Umbilical cord (tissue), 2 donors: ENCODE data around the gene HOXA9. TPM values are rescaled to one million over a fixed set of nuclear protein-coding genes. Genes with fewer than 3 reads are reported as not detected.

Experiments used
- DNase-seq: peaks from one replicate; pipeline ENCODE4 v3.0.0-alpha.2; 2015; ENCODE audit warnings: low spot score
- total RNA-seq: library from RNA; depleted of rRNA; stranded (reverse); fragments of >200 nt; gene quantifications from one replicate; pipeline ENCODE4 v1.2.3, GENCODE V29; 2014; ENCODE audit warnings: low replicate concordance; ENCODE audit not compliant: insufficient read depth

HOXA9 gene
- total RNA-seq, 1 donor from 2014 or later, result 18.8 TPM

DNA sequence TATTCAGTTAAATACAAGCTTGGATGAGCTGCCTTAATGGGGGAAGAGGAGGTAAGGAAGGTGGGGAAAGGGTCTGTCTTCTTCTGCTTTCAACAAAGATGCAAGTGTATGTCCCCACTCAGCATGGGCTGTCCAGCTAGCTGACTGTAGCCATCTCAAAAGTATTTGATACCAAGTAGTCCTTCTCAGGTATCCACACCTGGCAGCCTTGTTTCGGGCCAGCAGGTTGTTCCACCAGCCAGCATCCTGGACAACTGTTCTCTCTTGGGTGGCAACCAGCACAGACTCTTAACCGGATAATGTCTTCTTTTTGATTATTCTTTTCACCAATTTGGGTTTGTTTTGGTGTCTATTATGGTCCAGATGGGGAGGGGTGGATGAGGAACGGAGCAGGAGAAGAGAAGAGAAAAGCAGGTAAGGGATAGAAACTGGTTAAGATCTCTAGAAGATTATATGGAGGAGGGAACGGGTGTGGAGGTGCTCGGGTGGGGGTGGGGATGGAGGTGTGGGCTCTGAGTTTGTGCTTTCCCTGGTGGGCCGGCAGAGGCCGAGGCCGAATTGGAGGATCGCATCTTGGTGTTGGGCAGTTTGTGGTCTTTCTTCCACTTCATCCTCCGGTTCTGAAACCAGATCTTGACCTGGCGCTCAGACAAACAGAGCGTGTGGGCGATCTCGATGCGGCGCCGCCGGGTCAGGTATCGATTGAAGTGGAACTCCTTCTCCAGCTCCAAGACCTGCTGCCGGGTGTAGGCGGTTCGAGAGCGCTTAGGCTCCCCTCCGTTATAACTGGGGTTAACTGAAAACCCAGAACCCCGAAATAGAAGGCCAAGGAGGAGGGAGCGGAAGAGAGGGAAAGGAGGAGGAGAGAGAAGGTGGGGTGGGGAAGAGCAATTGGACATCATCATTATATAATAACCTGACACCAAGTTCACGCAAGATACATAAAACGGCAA is 36.3 kb downstream of the HOXA9 start:
- DNase-seq, result no peak

DNA sequence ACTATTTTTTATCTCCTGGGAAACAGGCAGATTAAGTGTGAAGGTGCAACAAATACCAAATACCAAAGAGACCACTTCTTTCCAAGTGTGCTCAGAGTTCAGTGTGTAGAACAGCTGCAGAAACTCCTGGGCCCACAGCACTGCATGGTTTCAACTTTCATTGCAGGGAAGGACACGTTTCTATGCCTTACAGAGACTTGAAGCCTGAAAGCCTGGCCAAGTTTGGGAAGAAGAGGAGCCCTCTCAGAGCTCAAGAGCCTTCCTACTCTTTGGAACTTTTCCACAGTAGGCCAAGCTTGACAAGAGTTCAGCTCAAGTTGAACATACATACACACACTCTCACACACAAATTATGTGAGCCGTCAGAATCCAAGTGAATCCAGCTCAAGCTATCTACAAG is 37.3 kb downstream of the HOXA9 start:
- DNase-seq, result peak; percentile 66

DNA sequence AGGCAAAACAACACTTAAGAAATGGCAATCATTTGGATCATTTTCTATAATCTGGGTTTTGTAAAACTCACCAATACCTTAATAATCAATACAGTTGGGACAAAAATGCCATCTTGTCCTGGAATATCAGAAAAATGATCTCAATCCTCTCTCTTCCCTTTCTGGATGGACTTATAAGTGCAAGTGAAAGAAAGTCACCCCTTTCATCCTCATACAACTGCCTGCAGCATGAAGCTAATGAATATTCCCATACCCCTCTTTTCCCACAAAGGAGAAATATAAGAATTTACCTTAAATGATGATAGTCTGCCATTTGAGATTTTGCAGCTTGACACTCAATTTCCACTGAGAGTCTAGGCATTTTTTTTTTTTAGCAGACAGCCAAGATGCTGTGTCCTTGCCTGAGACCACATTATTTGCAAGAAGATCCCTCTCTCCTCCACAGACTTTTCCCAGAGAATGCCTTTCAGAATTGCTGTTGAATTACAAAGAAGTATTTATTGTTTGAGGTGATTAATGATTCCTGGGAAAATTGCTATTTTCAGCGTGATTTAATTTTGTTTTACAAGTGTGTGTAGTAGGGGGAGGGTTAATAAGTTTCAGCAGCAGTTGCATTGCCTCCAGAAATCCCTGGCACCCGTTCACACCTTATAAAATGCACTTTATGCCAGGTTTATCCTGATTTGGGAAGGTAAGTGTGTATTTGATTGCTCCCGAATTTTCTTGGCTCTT is 38.6 kb downstream of the HOXA9 start:
- DNase-seq, result no peak

DNA sequence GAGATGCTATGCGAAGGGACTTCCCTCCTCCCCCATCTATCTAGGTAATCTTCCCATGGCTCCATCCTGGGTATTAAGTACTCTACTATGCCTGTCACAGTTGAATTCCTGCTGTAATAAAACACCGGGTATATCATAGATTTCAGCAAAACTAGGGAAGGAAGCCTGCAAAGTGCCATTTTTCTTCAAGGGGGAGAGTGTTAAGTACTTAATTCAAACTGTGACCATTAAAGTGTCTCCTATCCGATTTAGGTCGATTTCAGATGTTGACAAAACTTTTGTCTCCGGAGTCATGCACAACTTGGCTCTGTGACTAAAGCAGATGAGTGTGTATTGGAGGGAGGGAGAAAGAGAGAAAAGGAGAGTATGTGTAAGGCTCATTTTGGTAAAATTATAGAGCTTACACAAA is 39.3 kb downstream of the HOXA9 start:
- DNase-seq, result no peak

DNA sequence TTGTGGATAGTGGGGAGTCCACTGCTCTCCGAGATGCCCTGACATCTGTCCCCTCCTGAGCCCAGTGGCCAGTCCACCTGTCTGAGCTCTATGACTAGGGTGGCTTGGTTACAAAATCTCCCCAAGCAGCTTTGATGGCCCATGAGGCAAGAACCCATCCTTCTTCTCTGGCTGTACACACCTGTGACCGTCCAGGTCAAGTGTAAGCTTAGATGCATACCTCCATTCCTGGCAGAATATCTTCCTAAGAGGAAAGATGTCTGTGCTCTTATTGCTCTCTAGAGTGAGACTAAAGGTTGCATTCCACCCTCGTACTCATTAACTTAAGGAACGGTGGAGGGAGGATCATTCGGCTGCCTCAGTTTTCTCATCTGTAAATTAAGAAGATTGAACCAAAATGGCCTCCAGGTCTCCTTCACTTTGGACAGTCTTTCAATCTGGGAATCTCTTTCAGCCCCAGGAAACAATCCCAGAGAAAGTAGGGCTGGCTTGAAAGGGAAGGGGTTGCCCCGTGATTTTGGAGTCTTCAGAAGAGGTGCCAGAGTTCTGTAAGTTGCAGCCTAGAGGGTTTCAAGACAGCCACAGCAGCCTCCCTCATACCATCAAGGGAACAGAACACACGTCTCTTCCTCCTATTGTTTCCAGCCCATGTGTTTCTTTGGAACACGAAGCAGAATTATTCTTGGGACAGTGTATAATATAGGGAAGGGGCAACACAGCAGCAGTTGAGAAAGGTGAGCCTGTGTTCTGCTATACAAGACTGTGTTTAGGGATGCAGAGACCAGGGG is 40.2 kb downstream of the HOXA9 start:
- no peak for DNase-seq

DNA sequence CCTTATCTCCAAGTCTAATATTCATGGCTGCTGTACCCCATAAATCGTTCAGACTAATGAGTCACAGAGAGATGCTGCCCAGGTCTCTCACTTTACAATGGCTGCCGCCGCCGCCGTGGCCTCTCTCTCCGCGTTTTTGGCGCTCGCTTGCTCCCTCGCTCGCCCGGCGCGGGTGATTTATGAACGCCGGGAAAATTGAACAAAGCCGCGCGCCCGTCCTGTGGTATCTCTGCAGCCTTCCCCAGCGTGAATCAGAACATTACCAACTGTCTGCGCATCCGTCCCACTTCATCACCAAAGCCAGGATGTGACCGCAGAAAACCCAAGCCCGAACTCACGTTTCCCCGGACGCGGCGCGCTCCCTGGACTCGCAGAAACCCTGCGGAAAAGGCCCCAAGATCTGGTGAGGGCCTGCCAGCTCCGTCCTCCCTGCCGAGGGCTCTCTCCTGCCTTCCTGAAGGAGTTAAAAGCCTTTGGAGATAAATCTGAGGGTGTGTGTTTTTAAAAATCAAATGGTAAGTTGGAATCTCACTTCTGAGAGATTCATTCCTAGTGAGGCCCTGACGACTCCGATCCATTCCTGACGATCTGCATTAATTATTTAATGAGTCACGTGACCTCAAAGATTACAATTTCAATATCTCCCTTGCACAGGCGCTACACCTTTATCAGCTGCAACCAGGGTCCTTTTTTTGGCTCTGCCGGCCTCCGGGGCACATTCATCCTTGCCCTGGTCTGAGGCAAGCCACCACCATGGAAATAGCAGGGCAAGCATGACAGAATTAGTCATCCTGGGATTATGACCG is 41.0 kb downstream of the HOXA9 start:
- DNase-seq, result peak; percentile 50

DNA sequence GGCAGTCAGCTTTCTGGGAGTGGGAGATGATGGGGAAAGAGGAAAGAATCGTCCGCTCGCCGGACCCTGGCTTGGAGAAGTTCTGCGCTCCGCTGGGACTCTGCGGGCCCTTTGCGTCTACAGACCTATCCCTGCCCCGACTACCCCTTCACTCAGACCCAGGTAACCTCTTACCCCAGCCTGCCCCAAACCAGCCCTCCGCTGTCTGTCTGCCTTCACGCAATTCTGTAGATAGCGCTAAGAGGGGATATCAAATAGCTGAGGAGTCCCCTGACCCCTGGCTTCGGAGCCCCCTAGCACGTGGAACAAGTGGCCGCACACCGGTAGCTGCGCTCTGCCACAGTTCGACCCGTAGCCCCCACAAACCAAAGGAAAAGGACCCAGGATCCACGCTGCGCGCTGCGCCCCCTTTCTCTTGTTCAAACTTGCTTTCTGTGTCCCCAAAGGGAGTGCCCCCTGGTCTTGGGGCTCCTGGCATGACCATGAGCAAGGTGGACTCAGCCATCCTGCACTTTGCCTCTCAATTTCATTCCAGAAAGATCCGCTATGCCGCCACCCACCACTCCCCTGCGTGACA is 41.8 kb downstream of the HOXA9 start:
- no peak for DNase-seq

DNA sequence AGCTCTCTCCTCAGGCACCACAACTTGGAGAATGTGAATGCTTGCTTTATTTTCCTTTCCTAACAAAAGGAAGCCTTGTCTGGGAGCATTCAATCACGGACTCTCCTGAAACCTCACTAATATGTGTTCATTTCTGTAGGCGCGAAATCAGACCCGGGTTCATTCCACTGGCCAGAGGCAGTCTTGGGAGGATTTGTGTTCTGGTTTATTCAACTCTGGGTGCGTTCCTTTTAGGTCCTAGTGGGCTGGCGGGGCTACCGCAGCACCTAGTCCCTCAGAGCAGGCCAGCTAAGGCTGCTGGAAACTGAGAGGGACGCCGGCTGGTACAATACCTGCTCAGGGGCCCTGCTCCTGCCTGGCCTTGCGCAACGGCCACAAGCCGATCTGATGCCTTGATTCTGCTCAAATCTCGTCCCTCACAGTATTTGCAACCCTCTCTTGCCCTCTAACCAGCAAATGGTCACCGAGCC is 42.3 kb downstream of the HOXA9 start:
- no peak for DNase-seq

DNA sequence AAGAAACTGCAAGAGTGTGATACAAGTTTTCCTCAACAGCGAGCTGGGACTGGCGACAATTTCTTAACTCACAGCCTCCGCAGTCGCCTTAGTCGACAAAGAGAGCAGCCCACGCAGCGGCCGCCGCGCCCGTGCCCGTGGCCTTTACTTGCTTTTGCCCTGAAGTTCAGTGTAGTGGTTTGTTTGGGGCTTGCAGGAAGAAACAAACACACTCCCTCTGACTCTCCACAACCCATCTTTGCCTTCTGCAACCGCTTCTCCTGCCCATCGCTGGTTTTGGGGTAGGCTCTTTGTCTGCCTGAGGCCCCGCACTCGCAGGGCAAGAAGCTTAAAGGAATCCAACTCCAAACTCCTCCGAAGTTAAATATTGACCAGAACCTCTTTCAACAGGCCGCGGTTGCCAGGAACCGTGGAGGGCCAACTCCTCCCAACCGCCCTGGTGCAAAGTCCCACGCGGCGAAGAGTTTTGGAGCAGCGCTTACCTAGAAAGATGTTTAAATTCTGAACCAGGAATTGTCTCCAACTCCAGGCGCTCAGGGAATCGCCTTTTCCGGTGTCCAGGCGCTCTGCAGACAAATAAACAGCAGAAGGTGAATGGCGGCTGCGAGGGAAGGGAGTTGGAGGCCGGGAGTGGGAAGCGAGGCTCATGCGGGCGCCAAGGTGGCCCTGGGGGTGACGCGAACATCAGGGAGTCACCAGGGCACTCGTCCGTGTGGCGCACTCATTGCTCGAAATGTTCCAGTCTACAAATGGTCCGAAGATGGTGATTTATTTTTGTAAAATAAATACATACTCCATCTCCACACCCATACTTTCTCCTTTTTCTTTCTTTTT is 43.0 kb downstream of the HOXA9 start:
- DNase-seq, result no peak

DNA sequence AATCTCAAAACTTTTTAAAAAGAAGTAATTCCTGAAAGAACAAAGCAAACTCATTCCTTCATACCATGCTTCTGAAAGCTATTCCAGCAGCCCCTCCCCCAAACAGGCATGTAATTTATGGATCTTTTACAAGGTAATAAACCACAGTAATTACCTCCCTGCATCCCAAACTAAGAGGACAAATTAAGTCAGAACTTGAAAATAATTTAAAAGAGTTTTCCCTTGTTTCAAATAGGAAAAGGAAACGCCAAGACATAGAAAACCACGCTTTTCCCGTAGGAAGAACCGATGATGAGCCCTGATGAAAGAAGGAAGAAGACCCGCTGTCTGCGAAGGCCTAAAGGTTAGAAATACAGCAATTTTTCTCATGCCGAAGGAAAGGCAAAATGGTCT is 43.7 kb downstream of the HOXA9 start:
- no peak for DNase-seq

DNA sequence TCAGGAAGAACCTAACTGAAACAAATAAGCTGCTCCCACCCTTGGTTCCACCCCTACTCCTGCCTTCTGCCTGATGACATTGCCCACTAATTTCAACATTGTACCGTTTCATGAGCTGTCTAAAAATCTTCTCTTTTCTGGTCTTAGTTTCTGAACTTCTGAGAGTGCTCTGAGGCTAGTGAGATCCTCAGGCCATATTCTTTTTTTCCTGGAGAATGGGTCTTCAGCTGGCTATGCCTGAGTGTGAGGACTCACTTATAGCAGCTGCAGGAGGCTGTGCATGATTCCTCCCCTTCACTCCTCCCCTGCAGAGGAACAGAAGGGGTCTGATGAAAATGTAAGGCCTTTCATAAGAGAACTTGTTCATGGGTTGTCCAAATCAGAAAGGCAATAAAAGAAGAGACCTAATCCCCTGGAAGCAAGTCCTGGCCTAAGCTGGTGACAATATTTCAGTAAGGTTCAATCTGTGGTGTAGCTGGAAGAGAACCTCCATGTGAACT is 45.9 kb downstream of the HOXA9 start:
- DNase-seq, result no peak

DNA sequence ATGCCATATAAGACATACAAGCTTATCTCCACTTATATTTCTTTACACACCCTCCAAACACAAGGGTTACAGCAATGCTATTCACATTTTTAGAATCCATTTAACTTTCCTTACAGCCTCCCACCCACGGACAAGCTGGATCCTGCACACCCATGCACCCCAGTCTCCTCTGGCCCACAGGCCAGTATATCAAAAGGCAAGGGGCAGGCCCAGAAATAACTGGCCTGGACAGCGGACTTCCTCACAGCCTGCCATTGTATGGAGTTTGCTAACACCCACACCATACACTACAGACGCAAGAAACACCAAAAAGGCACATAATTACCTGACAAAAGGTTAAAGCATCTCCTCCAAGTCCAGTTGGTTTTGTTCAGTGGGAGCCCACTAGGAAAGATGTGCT is 46.8 kb downstream of the HOXA9 start:
- DNase-seq, result no peak

DNA sequence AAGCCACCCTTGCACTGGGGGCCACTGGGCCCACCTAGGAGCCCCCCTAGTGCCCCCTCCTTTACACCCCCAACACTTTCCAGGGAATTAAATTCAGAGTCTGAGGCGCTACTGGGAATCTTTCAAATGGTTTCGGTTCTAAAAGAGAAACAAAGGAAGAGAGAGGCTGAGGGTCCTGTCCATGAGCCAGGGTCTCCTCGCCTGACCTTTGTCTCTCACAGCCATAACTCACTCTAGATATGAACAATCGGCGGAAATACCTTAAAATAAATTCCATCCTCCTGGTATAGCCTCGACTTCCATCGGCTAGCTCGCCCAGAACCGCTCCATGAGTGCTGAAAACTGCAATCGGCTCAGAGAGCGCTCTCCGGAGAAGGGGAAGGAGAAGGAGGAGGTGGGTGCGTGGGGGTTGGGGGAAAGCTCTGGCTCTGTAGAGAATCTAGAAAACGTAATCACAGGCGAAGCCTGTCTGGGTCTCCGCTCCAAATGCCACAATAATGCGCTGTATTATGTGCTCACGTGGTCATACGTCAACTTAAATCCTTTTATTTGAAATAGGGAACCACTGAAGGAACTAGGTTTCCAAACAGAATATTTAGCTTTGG is 47.3 kb downstream of the HOXA9 start:
- DNase-seq, result peak; percentile 64

DNA sequence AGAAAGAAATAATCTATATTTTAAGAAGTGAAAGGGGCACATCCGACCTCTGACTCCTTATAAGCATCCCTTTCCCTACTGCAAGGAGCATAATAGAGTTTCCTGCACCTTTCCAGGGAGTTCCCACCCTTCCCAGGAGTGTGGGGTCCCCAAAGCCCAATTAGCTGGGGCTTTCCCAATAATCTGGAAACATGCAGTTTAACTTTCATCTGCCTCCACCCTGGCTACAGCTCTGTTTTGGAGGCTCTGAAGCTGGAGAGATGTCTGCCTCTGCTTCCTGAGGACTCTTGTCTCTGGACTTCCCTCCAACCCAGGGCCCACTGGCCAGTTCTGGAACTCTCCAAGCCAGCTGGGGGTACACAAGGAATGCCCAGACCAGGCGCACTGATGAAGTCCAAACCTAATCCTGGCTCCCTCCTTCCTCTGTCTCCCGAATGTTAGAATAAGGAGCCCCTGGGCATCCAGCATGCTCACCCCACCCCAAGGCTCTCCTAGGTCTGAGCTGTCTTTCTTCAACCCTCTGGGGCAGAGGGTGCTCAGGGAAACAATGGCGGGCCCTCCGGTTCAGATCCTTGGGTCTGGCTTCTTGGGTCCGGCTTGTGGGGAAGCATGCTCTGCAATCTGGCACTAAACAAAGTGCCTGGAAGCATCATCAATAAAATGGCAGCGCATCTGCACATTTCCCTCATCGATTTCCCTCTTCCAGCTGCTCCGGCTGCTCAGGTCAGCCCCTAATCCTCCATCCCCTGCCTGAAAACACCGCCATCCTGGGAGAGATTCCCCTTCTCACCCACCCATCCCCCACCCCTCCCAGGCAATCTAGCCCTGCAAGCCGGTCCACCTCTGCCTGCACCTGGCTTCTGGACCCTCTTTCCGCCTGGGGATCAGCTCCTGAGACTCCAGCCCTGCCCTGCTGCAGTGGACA is 48.1 kb downstream of the HOXA9 start:
- DNase-seq, result no peak

DNA sequence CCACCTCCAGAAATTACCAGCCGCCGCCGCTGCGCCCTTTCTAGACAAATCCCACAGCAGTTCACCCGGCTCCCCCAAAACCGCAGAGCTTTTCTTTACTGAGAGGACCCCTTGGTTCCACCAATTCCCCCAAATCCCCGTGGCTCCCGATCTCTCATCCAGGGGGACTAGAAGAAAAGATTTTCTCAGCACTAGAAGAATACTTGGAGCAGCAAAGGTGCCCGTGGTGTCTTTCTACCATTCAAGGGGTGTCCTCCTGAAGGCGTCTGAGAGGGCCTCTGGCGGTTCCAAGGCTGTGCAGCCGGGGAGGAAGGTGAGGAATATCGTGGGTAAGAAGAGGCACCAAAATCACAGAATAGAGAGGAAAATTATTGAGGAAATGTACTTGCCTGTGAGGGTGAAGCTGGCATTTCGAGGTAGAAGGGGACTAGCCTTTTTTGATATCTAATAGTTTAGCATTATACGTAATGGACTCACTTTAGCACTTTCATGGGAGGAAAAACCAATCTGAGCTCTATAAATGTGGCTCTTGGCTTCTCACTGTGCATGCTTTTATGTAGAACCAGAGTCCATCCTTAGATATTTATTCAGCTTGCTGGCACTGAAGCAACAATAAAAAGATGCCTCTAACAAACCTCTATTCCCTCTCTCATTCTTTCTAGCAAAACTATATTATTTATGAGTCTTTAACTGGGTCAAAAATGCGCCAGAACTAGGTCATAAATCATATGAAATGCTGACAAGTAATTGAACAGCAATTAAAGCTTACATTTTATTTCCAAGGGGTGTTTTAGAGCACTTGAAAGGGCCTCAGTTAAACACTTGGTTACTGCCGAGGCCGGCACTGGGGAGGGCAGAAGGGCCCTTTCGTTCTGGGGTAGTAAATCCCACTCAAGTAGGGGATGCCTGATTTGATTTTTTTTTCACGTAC is 49.0 kb downstream of the HOXA9 start:
- DNase-seq, result no peak

DNA sequence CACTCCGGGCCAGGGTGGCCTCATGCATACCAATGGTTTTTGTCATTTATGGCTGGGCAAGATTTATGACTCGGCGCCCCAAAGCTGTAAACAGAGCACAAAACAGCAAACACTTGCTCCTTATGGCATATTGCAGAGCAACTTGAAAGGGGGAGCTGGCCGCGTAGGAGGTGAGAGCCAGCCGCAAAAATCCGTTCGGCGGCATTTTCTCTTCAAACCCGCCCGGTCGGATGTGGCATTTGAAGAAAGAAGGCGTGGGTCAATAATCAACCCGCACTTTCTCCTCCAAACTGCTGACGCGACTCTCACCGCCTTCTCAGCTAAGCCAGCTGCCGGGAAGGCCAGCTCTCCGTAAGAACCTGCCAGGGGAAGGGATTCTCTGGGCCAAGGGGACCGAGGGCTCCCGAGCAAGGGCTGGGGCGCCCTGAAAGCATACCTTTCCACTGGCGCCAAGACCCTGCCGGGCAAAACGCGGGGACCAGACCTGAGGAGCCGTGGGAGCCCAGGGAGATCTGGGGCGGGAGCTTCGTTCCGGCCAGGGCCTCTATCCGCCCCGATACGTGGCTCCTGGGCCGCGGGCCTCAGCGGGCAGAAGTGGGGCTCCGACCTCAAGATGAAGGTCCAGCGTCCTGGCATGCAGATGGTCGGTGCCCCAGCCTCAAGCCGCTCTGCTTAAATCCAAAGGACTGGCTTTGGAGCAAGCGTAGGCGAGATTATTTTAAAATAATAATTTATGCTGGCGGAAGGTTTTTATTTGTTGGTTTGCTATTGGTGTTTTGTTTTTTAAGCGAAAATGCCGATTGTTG is 49.9 kb downstream of the HOXA9 start:
- DNase-seq, result peak; percentile 69
